Endothelial cell of umbilical vein (primary cell): ENCODE data around the gene RASGRF2. TPM values are rescaled to one million over a fixed set of nuclear protein-coding genes. Genes with fewer than 3 reads are reported as not detected.

Source experiments
- BruUV-seq: library from RNA; stranded (reverse); fragments of 400-500 nt; replicated peaks from 2 replicates; lab custom pipeline; 2021; lab: Mats Ljungman, UMichigan
- CTCF ChIA-PET: fragments of 300-600, 350-600 bp; sonication (Branson Sonifier 250); formaldehyde crosslinking; loops from one replicate; lab custom pipeline; 2021; ENCODE audit warnings: antibody characterized with exemption, inconsistent platforms; lab: Charles Lee
- POLR2A ChIA-PET: fragments of 300-600, 350-600 bp; sonication (Branson Sonifier 250); formaldehyde crosslinking; loops from one replicate; lab custom pipeline; 2021; ENCODE audit warnings: antibody characterized with exemption, inconsistent platforms; lab: Charles Lee
- DNase-seq: peaks from one replicate; pipeline ENCODE4 v3.0.0-alpha.2; 2011; ENCODE audit warnings: low read depth, low spot score
- FAIRE-seq: peaks from 2 replicates; lab custom pipeline; 2011; peaks lifted over from hg19 to GRCh38; lab: Jason Lieb, UNC
- H2AFZ ChIP-seq: 2 replicates; pipeline ENCODE4 v1.6.0; 2012; ENCODE audit warnings: low read depth, low read length, control low read depth, inconsistent platforms
- H3K27ac ChIP-seq: 2 replicates; pipeline ENCODE4 v1.5.1; 2011; ENCODE audit warnings: low read depth, mild to moderate bottlenecking, control low read depth, low read length, moderate library complexity; ENCODE audit not compliant: insufficient read depth
- H3K27me3 ChIP-seq, 2 experiments: 2 replicates each; pipeline versions ENCODE4 v1.6.0 to v1.6.1; 2011; ENCODE audit warnings: low read length in 2 of 2, mixed read lengths in 1 of 2; ENCODE audit not compliant: control insufficient read depth in 2 of 2, insufficient read depth in 2 of 2
- H3K36me3 ChIP-seq, 2 experiments: 2 replicates in 1 of 2; 3 replicates in 1 of 2; pipeline ENCODE4 v1.5.1; 2011; ENCODE audit warnings: low read length in 2 of 2, mild to moderate bottlenecking in 1 of 2, moderate library complexity in 1 of 2; ENCODE audit not compliant: control insufficient read depth in 2 of 2, insufficient read depth in 2 of 2; ENCODE audit errors: extremely low read depth in 1 of 2
- H3K4me1 ChIP-seq: 3 replicates; pipeline ENCODE4 v1.5.1; 2011; ENCODE audit warnings: mild to moderate bottlenecking, low read length; ENCODE audit not compliant: control insufficient read depth, insufficient read depth; ENCODE audit errors: extremely low read depth
- H3K4me2 ChIP-seq: 2 replicates; pipeline ENCODE4 v1.6.1; 2011; ENCODE audit warnings: low read length, control low read depth, mixed read lengths; ENCODE audit not compliant: insufficient read depth
- H3K4me3 ChIP-seq, 3 experiments: fragments of 200-600 bp in 1 of 3; sonication (generic), shearing (Covaris generic) in 1 of 3; replicated peaks in 1 of 3; 2 replicates each; pipeline ENCODE4 v1.5.1; 2011 to 2016; ENCODE audit warnings: control low read depth in 3 of 3, low read length in 3 of 3, mild to moderate bottlenecking in 2 of 3, inconsistent platforms in 1 of 3, low read depth in 1 of 3, moderate library complexity in 1 of 3; ENCODE audit not compliant: insufficient read depth in 1 of 3
- H3K79me2 ChIP-seq: 2 replicates; pipeline ENCODE4 v1.6.0; 2012; ENCODE audit warnings: low read length, inconsistent platforms; ENCODE audit not compliant: control insufficient read depth, insufficient read depth
- H3K9ac ChIP-seq: replicated peaks from 2 replicates; pipeline ENCODE3; 2011; ENCODE audit warnings: low read length, control low read depth; ENCODE audit not compliant: insufficient read depth; ENCODE audit errors: extremely low read depth
- H3K9me1 ChIP-seq: replicated peaks from 3 replicates; pipeline ENCODE4 v1.6.0; 2011; ENCODE audit warnings: mild to moderate bottlenecking, low read length; ENCODE audit not compliant: control insufficient read depth, insufficient read depth; ENCODE audit errors: extremely low read depth
- H3K9me3 ChIP-seq: replicated peaks from 2 replicates; pipeline ENCODE4 v1.5.1; 2012; ENCODE audit warnings: low read length, inconsistent platforms; ENCODE audit not compliant: control insufficient read depth, insufficient read depth
- H4K20me1 ChIP-seq: replicated peaks from 2 replicates; pipeline ENCODE3; 2011; ENCODE audit warnings: mild to moderate bottlenecking, low read length; ENCODE audit not compliant: control insufficient read depth, insufficient read depth; ENCODE audit errors: extremely low read depth
- FOS ChIP-seq: IDR thresholded peaks from 2 replicates; pipeline ENCODE4 v1.6.1; 2011; ENCODE audit warnings: mild to moderate bottlenecking, low read length, moderate library complexity, borderline replicate concordance; ENCODE audit not compliant: insufficient read depth
- GATA2 ChIP-seq: IDR thresholded peaks from 2 replicates; pipeline ENCODE4 v1.7.0; 2011; ENCODE audit warnings: low read depth, mild to moderate bottlenecking, moderate library complexity, mixed read lengths, low read length; ENCODE audit not compliant: insufficient read length, insufficient read depth
- MAX ChIP-seq: IDR thresholded peaks from 2 replicates; pipeline ENCODE4 v1.6.1; 2011; ENCODE audit not compliant: insufficient read depth, insufficient read length
- dilution Hi-C: fragments of 300-500 bp; cut with MboI; formaldehyde crosslinking; loops from one replicate; pipeline ENCODE4 v1.15.0; 2019; ENCODE audit warnings: low sequenced_read_pairs; ENCODE audit not compliant: extremely low pct_ligation_motif_present
- intact Hi-C: fragments of 100-400 bp; cut with micrococcal nuclease; formaldehyde crosslinking; loops from one replicate; pipeline ENCODE4 v1.10.0; 2022
- polyA plus RNA-seq, 4 experiments: library from polyadenylated mRNA; depleted of rRNA in 3 of 4; stranded (reverse) in 3 of 4; unstranded in 1 of 4; fragments of >200 nt; gene quantifications; 2 replicates each; pipeline versions ENCODE4 v1.2.1 to v1.2.3, GENCODE V29; 2011 to 2012; ENCODE audit warnings: missing spikeins in 1 of 4
- total RNA-seq: library from RNA; stranded (reverse); gene quantifications from 2 replicates; pipeline ENCODE4 v1.2.3, GENCODE V29; 2021

Gene RASGRF2
- total and polyA plus RNA-seq, 2 donors (not counting 3 experiments of a cell fraction or from before 2014, with no cell fraction given), result 0.41 to 4.0 TPM

- intact Hi-C loops, result no loop called here
- CTCF ChIA-PET, result no interaction called here
Measured at GRCh38 chr5:81010336-81011169, 50.4 kb downstream of the RASGRF2 start.

GRCh38 chr5:81014348-81014747 lies 54.2 kb downstream of the RASGRF2 start:
- no peak for FAIRE-seq
- intact Hi-C loops, result no loop called here

More at GRCh38 chr5:81010336-81011169, 50.4 kb downstream of the RASGRF2 start:
- Histone ChIP-seq H3K4me3 (no peak overlapping the region), H3K27me3 (peaks cover 0 to 3% of the 10 kb centered on the region in 2 experiments), H3K9me3 (no peaks in the 10 kb centered on the region), H3K27ac (no peak overlapping the region), H3K9ac (no peak overlapping the region), H3K36me3 (no peaks in the 10 kb centered on the region), H3K4me2 (no peak overlapping the region), H3K9me1 (no peaks in the 10 kb centered on the region), H4K20me1 (no peaks in the 10 kb centered on the region), H3K4me1 (no peaks in the 10 kb centered on the region), H3K79me2 (no peaks in the 10 kb centered on the region), H2AFZ (no peak overlapping the region)
- no peak for DNase-seq
- dilution Hi-C loops, result loop anchor here (25.0 kb wide), 1 partner anchor 198 kb away; no protein-coding TSS in a partner anchor
- FAIRE-seq, result no peak
- POLR2A ChIA-PET, result no interaction called here
- TF ChIP-seq GATA2 (no peak), MAX (no peak), FOS (no peak)
- no TSS peak for BruUV-seq

More at GRCh38 chr5:81014348-81014747, 54.2 kb downstream of the RASGRF2 start:
- Histone ChIP-seq H3K9me3 (no peaks in the 10 kb centered on the region), H3K27ac (no peak overlapping the region), H3K79me2 (no peaks in the 10 kb centered on the region), H3K27me3 (peaks cover 2 to 4% of the 10 kb centered on the region in 2 experiments), H3K4me1 (no peaks in the 10 kb centered on the region), H3K9ac (no peak overlapping the region), H3K4me3 (no peak overlapping the region), H3K36me3 (no peaks in the 10 kb centered on the region), H2AFZ (no peak overlapping the region), H3K9me1 (no peaks in the 10 kb centered on the region), H3K4me2 (no peak overlapping the region), H4K20me1 (no peaks in the 10 kb centered on the region)
- DNase-seq, result no peak
- POLR2A ChIA-PET, result no interaction called here
- CTCF ChIA-PET, result no interaction called here
- BruUV-seq, result no TSS peak
- TF ChIP-seq GATA2, result no peak
- dilution Hi-C loops, result loop anchor here (25.0 kb wide), 1 partner anchor 202 kb away; no protein-coding TSS in a partner anchor
